ENCODE results near the gene AFAP1L1. TPM values are rescaled to one million over a fixed set of nuclear protein-coding genes. Genes with fewer than 3 reads are reported as not detected.

The AFAP1L1 gene
- total and polyA plus RNA-seq, 9 of the 15 experiments (the other 6 are each of a cell fraction or from before 2014, with no cell fraction given), result 0.01 to 0.12 (median 0.03) TPM; not detected in 4

GRCh38 chr5:149357370-149358293, 86.0 kb downstream of the AFAP1L1 start, which contains the start of gene PCYOX1L (continued):
- TF ChIP-seq CHD7 (IDR thresholded peaks at IDR 0.05; ENCODE audit: low read depth, low read length) (no peak), RBM22 (IDR thresholded peaks at IDR 0.05; ENCODE audit: low read depth, low read length, poor library complexity, severe bottlenecking) (no peak), ZNF740 (CRISPR knock-in tag; IDR thresholded peaks at IDR 0.05) (peak; percentile 93), ZNF740 (tag; IDR thresholded peaks at IDR 0.05) (peak in 1 of 2 experiments; percentile 97; a peak in 2 of 4 replicates), GATAD2B (IDR thresholded peaks at IDR 0.05; ENCODE audit: borderline replicate concordance) (no peak), LARP7 (IDR thresholded peaks at IDR 0.05) (no peak), POLR2G (IDR thresholded peaks at IDR 0.05; ENCODE audit: low read depth, low read length) (peak; percentile 98), SRSF3 (IDR thresholded peaks at IDR 0.05; ENCODE audit: insufficient read depth, low read length) (no peak), L3MBTL2 (IDR thresholded peaks at IDR 0.05) (peak; percentile 80), ZNF24 (IDR thresholded peaks at IDR 0.05) (no peak), NFATC3 (IDR thresholded peaks at IDR 0.05) (no peak), ZNF140 (CRISPR knock-in tag; IDR thresholded peaks at IDR 0.05) (no peak), MAFF (IDR thresholded peaks at IDR 0.05; ENCODE audit: low read length) (peak; percentile 99), ZNF512 (tag; IDR thresholded peaks at IDR 0.05) (no peak)

Data from K562 (cell line).